H9 (cell line): ENCODE measurements around the gene ACSF3. TPM values are rescaled to one million over a fixed set of nuclear protein-coding genes. Genes with fewer than 3 reads are reported as not detected.

Source experiments
- DNase-seq: peaks from one replicate; pipeline ENCODE4 v3.0.0-alpha.2; 2017
- H2AFZ ChIP-seq: one replicate; pipeline ENCODE4 v1.6.1; 2013; ENCODE audit warnings: mild to moderate bottlenecking, low read length, control low read depth, moderate library complexity
- H2AK5ac ChIP-seq: 2 replicates; pipeline ENCODE4 v1.6.1; 2013; ENCODE audit warnings: low read length, control low read depth, mixed read lengths; ENCODE audit not compliant: insufficient read length
- H2BK120ac ChIP-seq: one replicate; pipeline ENCODE4 v1.6.1; 2013; ENCODE audit warnings: low read depth, mild to moderate bottlenecking, low read length, control low read depth, inconsistent platforms; ENCODE audit not compliant: poor library complexity, severe bottlenecking
- H2BK12ac ChIP-seq: 2 replicates; pipeline ENCODE4 v1.6.1; 2013; ENCODE audit warnings: low read length, control low read depth, mixed read lengths, low read depth; ENCODE audit not compliant: insufficient read length
- H2BK15ac ChIP-seq: 2 replicates; pipeline ENCODE4 v1.6.1; 2013; ENCODE audit warnings: low read depth, low read length, control low read depth
- H2BK20ac ChIP-seq: one replicate; pipeline ENCODE4 v1.6.1; 2013; ENCODE audit warnings: low read depth, mild to moderate bottlenecking, low read length, control low read depth, inconsistent platforms; ENCODE audit not compliant: poor library complexity, severe bottlenecking
- H2BK5ac ChIP-seq: 2 replicates; pipeline ENCODE4 v1.6.1; 2013; ENCODE audit warnings: low read length, control low read depth, mixed read lengths; ENCODE audit not compliant: insufficient read length
- H3K14ac ChIP-seq: 2 replicates; pipeline ENCODE4 v1.6.1; 2013; ENCODE audit warnings: low read length, control low read depth; ENCODE audit not compliant: insufficient read depth
- H3K18ac ChIP-seq: 2 replicates; pipeline ENCODE4 v1.6.1; 2013; ENCODE audit warnings: low read depth, mild to moderate bottlenecking, mixed read lengths, low read length, control low read depth; ENCODE audit not compliant: insufficient read length
- H3K23ac ChIP-seq: 2 replicates; pipeline ENCODE4 v1.6.1; 2013; ENCODE audit warnings: low read length, control low read depth, mixed read lengths, low read depth; ENCODE audit not compliant: insufficient read length
- H3K23me2 ChIP-seq: 2 replicates; pipeline ENCODE4 v1.6.1; 2013; ENCODE audit warnings: low read depth, mild to moderate bottlenecking, mixed read lengths, low read length, control low read depth; ENCODE audit not compliant: insufficient read length, poor library complexity, severe bottlenecking
- H3K27ac ChIP-seq: 2 replicates; pipeline ENCODE4 v1.5.1; 2013; ENCODE audit warnings: low read length, control low read depth, mixed read lengths, low read depth; ENCODE audit not compliant: insufficient read length
- H3K27me3 ChIP-seq: 2 replicates; pipeline ENCODE4 v1.6.1; 2013; ENCODE audit warnings: low read length, control low read depth, inconsistent platforms; ENCODE audit not compliant: insufficient read depth
- H3K4ac ChIP-seq: 2 replicates; pipeline ENCODE4 v1.6.1; 2013; ENCODE audit warnings: low read depth, mild to moderate bottlenecking, control low read depth, inconsistent platforms, low read length, moderate library complexity
- H3K4me1 ChIP-seq: 2 replicates; pipeline ENCODE4 v1.6.1; 2013; ENCODE audit warnings: low read length, control low read depth, inconsistent platforms; ENCODE audit not compliant: insufficient read depth
- H3K4me2 ChIP-seq: 2 replicates; pipeline ENCODE4 v1.6.1; 2013; ENCODE audit warnings: low read length, control low read depth, mixed read lengths; ENCODE audit not compliant: insufficient read length, insufficient read depth
- H3K56ac ChIP-seq: 2 replicates; pipeline ENCODE4 v1.6.1; 2013; ENCODE audit warnings: low read depth, mild to moderate bottlenecking, mixed read lengths, low read length, control low read depth; ENCODE audit not compliant: insufficient read length
- H3K79me1 ChIP-seq: 2 replicates; pipeline ENCODE4 v1.6.1; 2013; ENCODE audit warnings: low read depth, mild to moderate bottlenecking, moderate library complexity, low read length, control low read depth, inconsistent platforms; ENCODE audit not compliant: insufficient read depth, poor library complexity, severe bottlenecking
- H3K79me2 ChIP-seq: 2 replicates; pipeline ENCODE4 v1.6.1; 2013; ENCODE audit warnings: low read length, control low read depth, inconsistent platforms; ENCODE audit not compliant: insufficient read depth
- H3K9ac ChIP-seq: 2 replicates; pipeline ENCODE4 v1.6.1; 2013; ENCODE audit warnings: low read length, control low read depth, mixed read lengths; ENCODE audit not compliant: insufficient read length; ENCODE audit errors: extremely low read depth
- H3K9me3 ChIP-seq: one replicate; pipeline ENCODE4 v1.6.1; 2013; ENCODE audit warnings: low read depth, low read length, inconsistent platforms; ENCODE audit not compliant: control insufficient read depth
- H3T11ph ChIP-seq: one replicate; pipeline ENCODE4 v1.6.1; 2013; ENCODE audit warnings: mild to moderate bottlenecking, low read length, control low read depth, inconsistent platforms
- H4K20me1 ChIP-seq: one replicate; pipeline ENCODE4 v1.6.1; 2013; ENCODE audit not compliant: control insufficient read depth, insufficient read length, insufficient read depth
- H4K5ac ChIP-seq: 2 replicates; pipeline ENCODE4 v1.6.1; 2013; ENCODE audit warnings: low read depth, mild to moderate bottlenecking, mixed read lengths, low read length, control low read depth; ENCODE audit not compliant: insufficient read length
- H4K8ac ChIP-seq: replicated peaks from 2 replicates; pipeline ENCODE4 v1.6.1; 2013; ENCODE audit warnings: low read length, control low read depth, mixed read lengths, low read depth; ENCODE audit not compliant: insufficient read length
- H4K91ac ChIP-seq: 2 replicates; pipeline ENCODE4 v1.6.1; 2013; ENCODE audit warnings: low read depth, mild to moderate bottlenecking, moderate library complexity, mixed read lengths, low read length, control low read depth; ENCODE audit not compliant: insufficient read length
- H3K27ac Mint-ChIP-seq, 3 experiments: 2 replicates in 2 of 3; 3 replicates in 1 of 3; pipeline ENCODE4 v1.8.0; 2020 to 2021; ENCODE audit warnings: mixed read lengths in 3 of 3, mild to moderate bottlenecking in 1 of 3, moderate library complexity in 1 of 3
- H3K27me3 Mint-ChIP-seq: 2 replicates; pipeline ENCODE4 v1.8.0; 2021; ENCODE audit warnings: low read depth, mild to moderate bottlenecking, moderate library complexity, mixed read lengths
- H3K36me3 Mint-ChIP-seq, 3 experiments: 2 replicates in 2 of 3; 3 replicates in 1 of 3; pipeline ENCODE4 v1.8.0; 2020 to 2021; ENCODE audit warnings: low read depth in 3 of 3, mixed read lengths in 3 of 3; ENCODE audit not compliant: insufficient read depth in 1 of 3
- H3K4me1 Mint-ChIP-seq, 2 experiments: 2 replicates each; pipeline ENCODE4 v1.8.0; 2020; ENCODE audit warnings: mixed read lengths in 2 of 2
- H3K4me3 Mint-ChIP-seq, 2 experiments: 2 replicates in 1 of 2; 3 replicates in 1 of 2; pipeline ENCODE4 v1.8.0; 2020 to 2021; ENCODE audit warnings: mild to moderate bottlenecking in 2 of 2, mixed read lengths in 2 of 2, moderate library complexity in 1 of 2
- H3K9me3 Mint-ChIP-seq, 2 experiments: 2 replicates in 1 of 2; 3 replicates in 1 of 2; pipeline ENCODE4 v1.8.0; 2020; ENCODE audit warnings: mild to moderate bottlenecking in 2 of 2, mixed read lengths in 2 of 2, moderate library complexity in 1 of 2
- CTCF ChIP-seq: fragments of 200-600 bp; sonication (generic); conservative IDR thresholded peaks from 3 replicates; pipeline ENCODE4 v1.8.0; 2021; ENCODE audit warnings: antibody characterized with exemption, mild to moderate bottlenecking
- WGBS: extraction: QIAGEN DNeasy Blood & Tissue Kit; methylation state at CpG from one replicate; pipeline ENCODE4 v1.1.7; 2013; ENCODE audit warnings: missing lambda C conversion rate, low lambda C conversion rate, mixed read lengths; ENCODE audit not compliant: insufficient read length; ENCODE audit errors: extremely low coverage; 5-methylcytosine and 5-hydroxymethylcytosine counted together
- total RNA-seq: library from RNA; stranded (reverse); gene quantifications from 2 replicates; pipeline ENCODE4 v1.2.1, GENCODE V29; 2021

The ACSF3 gene
- total RNA-seq, 1 experiment from 2014 or later, result 31.3 TPM

GRCh38 chr16:89061590-89062380 lies 31.9 kb upstream of the ACSF3 start:
- no peak overlapping the region for H3K14ac ChIP-seq
- no peak overlapping the region for H4K5ac ChIP-seq
- no peak overlapping the region for H2AFZ ChIP-seq
- Mint-ChIP-seq H3K36me3 (no peaks in the 10 kb centered on the region), H3K27ac (no peak overlapping the region; a peak in 2 of 7 replicates), H3K4me3 (no peak overlapping the region), H3K4me1 (peaks cover 0 to 5% of the 10 kb centered on the region in 2 experiments; a peak in 1 of 4 replicates), H3K27me3 (peaks cover 3% of the 10 kb centered on the region; the same call in 1 of the 2 replicates), H3K9me3 (peaks cover 2% of the 10 kb centered on the region in 2 experiments; a peak in 2 of 5 replicates)
- no peak overlapping the region for H3K9ac ChIP-seq
- H3K9me3 ChIP-seq, result no peaks in the 10 kb centered on the region
- no peak overlapping the region for H2BK20ac ChIP-seq
- no peak overlapping the region for H3K23ac ChIP-seq
- H3T11ph ChIP-seq, result no peak overlapping the region
- H4K20me1 ChIP-seq, result no peaks in the 10 kb centered on the region
- H3K4ac ChIP-seq, result no peak overlapping the region
- H3K4me2 ChIP-seq, result no peak overlapping the region
- H3K56ac ChIP-seq, result no peak overlapping the region
- H3K4me1 ChIP-seq, result no peaks in the 10 kb centered on the region
- H3K23me2 ChIP-seq, result no peaks in the 10 kb centered on the region
- no peak overlapping the region for H2BK5ac ChIP-seq
- H3K18ac ChIP-seq, result no peak overlapping the region
- H4K8ac ChIP-seq, result no peak overlapping the region
- no CpG with 5 or more reads among the region's 17 CpGs for WGBS
- H3K27me3 ChIP-seq, result no peaks in the 10 kb centered on the region
- no peak overlapping the region for H4K91ac ChIP-seq
- H2BK15ac ChIP-seq, result no peak overlapping the region
- DNase-seq, result no peak
- no peak for TF ChIP-seq CTCF
- H2BK12ac ChIP-seq, result no peak overlapping the region
- H2AK5ac ChIP-seq, result no peak overlapping the region
- no peaks in the 10 kb centered on the region for H3K79me1 ChIP-seq
- H3K79me2 ChIP-seq, result no peaks in the 10 kb centered on the region
- H3K27ac ChIP-seq, result no peak overlapping the region
- no peak overlapping the region for H2BK120ac ChIP-seq
